ENCODE data around the gene MRPL2. TPM values are rescaled to one million over a fixed set of nuclear protein-coding genes. Genes with fewer than 3 reads are reported as not detected.
A peak's percentile ranks its signal among the peaks of the same experiment; 100 is the strongest.

Gene MRPL2
- total RNA-seq, 1 donor from 2014 or later, result 16.2 TPM

- Histone ChIP-seq H3K4me3 (ENCODE audit: low read length in 3 of 3) (no peak overlapping the region), H3K36me3 (ENCODE audit: control insufficient read depth in 3 of 3, insufficient read depth in 3 of 3, low read length in 3 of 3) (peaks cover 25 to 35% (median 30%) of the 10 kb centered on the region in 3 donors), H3K4me1 (ENCODE audit: control insufficient read depth in 3 of 3, insufficient read depth in 3 of 3, low read length in 3 of 3) (peaks cover 4 to 11% (median 11%) of the 10 kb centered on the region in 3 donors), H3K9me3 (ENCODE audit: control insufficient read depth in 3 of 3, low read length in 3 of 3) (no peaks in the 10 kb centered on the region), H3K9ac (ENCODE audit: low read depth in 1 of 3, low read length in 3 of 3) (no peak overlapping the region), H3K27ac (ENCODE audit: low read depth, low read length) (no peak overlapping the region), H3K27me3 (ENCODE audit: control insufficient read depth in 3 of 3, insufficient read depth in 3 of 3, low read length in 3 of 3) (peaks cover 0 to 23% (median 14%) of the 10 kb centered on the region in 3 donors)
Observed at GRCh38 chr6:43074847-43075669, 15.8 kb upstream of the MRPL2 start.

- no peaks in the 10 kb centered on the region for H3K4me1 ChIP-seq (ENCODE audit: control insufficient read depth in 3 of 3, insufficient read depth in 3 of 3, low read length in 3 of 3)
- no peaks in the 10 kb centered on the region for H3K9me3 ChIP-seq (ENCODE audit: control insufficient read depth in 3 of 3, low read length in 3 of 3)
- H3K9ac ChIP-seq (ENCODE audit: low read depth in 1 of 3, low read length in 3 of 3), result peak overlapping the region in 1 of 3 donors; percentile 16
- peaks cover 42 to 52% (median 48%) of the 10 kb centered on the region in 3 donors for H3K36me3 ChIP-seq (ENCODE audit: control insufficient read depth in 3 of 3, insufficient read depth in 3 of 3, low read length in 3 of 3)
- H3K27me3 ChIP-seq (ENCODE audit: control insufficient read depth in 3 of 3, insufficient read depth in 3 of 3, low read length in 3 of 3), result no peaks in the 10 kb centered on the region
- no peak overlapping the region for H3K4me3 ChIP-seq (ENCODE audit: low read length in 3 of 3)
- H3K27ac ChIP-seq (ENCODE audit: low read depth, low read length), result no peak overlapping the region
Observed at GRCh38 chr6:43070028-43070632, 10.9 kb upstream of the MRPL2 start.

GRCh38 chr6:43062818-43063217 is 3.6 kb upstream of the MRPL2 start:
- H3K4me3 ChIP-seq (ENCODE audit: low read length in 3 of 3), result no peak overlapping the region
- peaks cover 24 to 31% (median 24%) of the 10 kb centered on the region in 3 donors for H3K4me1 ChIP-seq (ENCODE audit: control insufficient read depth in 3 of 3, insufficient read depth in 3 of 3, low read length in 3 of 3)
- H3K27ac ChIP-seq (ENCODE audit: low read depth, low read length), result no peak overlapping the region
- H3K9me3 ChIP-seq (ENCODE audit: control insufficient read depth in 3 of 3, low read length in 3 of 3), result no peaks in the 10 kb centered on the region
- H3K27me3 ChIP-seq (ENCODE audit: control insufficient read depth in 3 of 3, insufficient read depth in 3 of 3, low read length in 3 of 3), result no peaks in the 10 kb centered on the region
- H3K36me3 ChIP-seq (ENCODE audit: control insufficient read depth in 3 of 3, insufficient read depth in 3 of 3, low read length in 3 of 3), result peaks cover 27 to 41% (median 40%) of the 10 kb centered on the region in 3 donors
- no peak overlapping the region for H3K9ac ChIP-seq (ENCODE audit: low read depth in 1 of 3, low read length in 3 of 3)

GRCh38 chr6:43061861-43062260 is 2.6 kb upstream of the MRPL2 start:
- H3K36me3 ChIP-seq (ENCODE audit: control insufficient read depth in 3 of 3, insufficient read depth in 3 of 3, low read length in 3 of 3), result peaks cover 29 to 44% (median 42%) of the 10 kb centered on the region in 3 donors
- H3K27ac ChIP-seq (ENCODE audit: low read depth, low read length), result no peak overlapping the region
- no peaks in the 10 kb centered on the region for H3K27me3 ChIP-seq (ENCODE audit: control insufficient read depth in 3 of 3, insufficient read depth in 3 of 3, low read length in 3 of 3)
- H3K9me3 ChIP-seq (ENCODE audit: control insufficient read depth in 3 of 3, low read length in 3 of 3), result no peaks in the 10 kb centered on the region
- H3K4me3 ChIP-seq (ENCODE audit: low read length in 3 of 3), result no peak overlapping the region
- no peak overlapping the region for H3K9ac ChIP-seq (ENCODE audit: low read depth in 1 of 3, low read length in 3 of 3)
- H3K4me1 ChIP-seq (ENCODE audit: control insufficient read depth in 3 of 3, insufficient read depth in 3 of 3, low read length in 3 of 3), result peaks cover 24 to 34% (median 27%) of the 10 kb centered on the region in 3 donors

- no peak overlapping the region for H3K27ac ChIP-seq (ENCODE audit: low read depth, low read length)
- peaks cover 24 to 34% (median 27%) of the 10 kb centered on the region in 3 donors for H3K4me1 ChIP-seq (ENCODE audit: control insufficient read depth in 3 of 3, insufficient read depth in 3 of 3, low read length in 3 of 3)
- peak overlapping the region; percentile 92 to 99 (median 98) for H3K4me3 ChIP-seq (ENCODE audit: low read length in 3 of 3)
- no peaks in the 10 kb centered on the region for H3K9me3 ChIP-seq (ENCODE audit: control insufficient read depth in 3 of 3, low read length in 3 of 3)
- peaks cover 26 to 40% (median 38%) of the 10 kb centered on the region in 3 donors for H3K36me3 ChIP-seq (ENCODE audit: control insufficient read depth in 3 of 3, insufficient read depth in 3 of 3, low read length in 3 of 3)
- peak overlapping the region; percentile 15 to 94 (median 94) for H3K9ac ChIP-seq (ENCODE audit: low read depth in 1 of 3, low read length in 3 of 3)
- H3K27me3 ChIP-seq (ENCODE audit: control insufficient read depth in 3 of 3, insufficient read depth in 3 of 3, low read length in 3 of 3), result no peaks in the 10 kb centered on the region
Observed at GRCh38 chr6:43060755-43061633, 1.8 kb upstream of the MRPL2 start.

- peaks cover 24 to 34% (median 27%) of the 10 kb centered on the region in 3 donors for H3K4me1 ChIP-seq (ENCODE audit: control insufficient read depth in 3 of 3, insufficient read depth in 3 of 3, low read length in 3 of 3)
- H3K9me3 ChIP-seq (ENCODE audit: control insufficient read depth in 3 of 3, low read length in 3 of 3), result no peaks in the 10 kb centered on the region
- H3K4me3 ChIP-seq (ENCODE audit: low read length in 3 of 3), result peak overlapping the region; percentile 92 to 99 (median 98)
- no peaks in the 10 kb centered on the region for H3K27me3 ChIP-seq (ENCODE audit: control insufficient read depth in 3 of 3, insufficient read depth in 3 of 3, low read length in 3 of 3)
- H3K36me3 ChIP-seq (ENCODE audit: control insufficient read depth in 3 of 3, insufficient read depth in 3 of 3, low read length in 3 of 3), result peaks cover 25 to 40% (median 40%) of the 10 kb centered on the region in 3 donors
- H3K9ac ChIP-seq (ENCODE audit: low read depth in 1 of 3, low read length in 3 of 3), result peak overlapping the region; percentile 94 to 98 (median 94)
- peak overlapping the region; percentile 87 for H3K27ac ChIP-seq (ENCODE audit: low read depth, low read length)
Observed at GRCh38 chr6:43060034-43060754, 960 bp upstream of the MRPL2 start.

GRCh38 chr6:43058531-43058930 is 703 bp downstream of the MRPL2 start:
- peak overlapping the region; percentile 93 to 99 (median 97) for H3K9ac ChIP-seq (ENCODE audit: low read depth in 1 of 3, low read length in 3 of 3)
- H3K4me3 ChIP-seq (ENCODE audit: low read length in 3 of 3), result peak overlapping the region; percentile 94 to 99 (median 98)
- H3K4me1 ChIP-seq (ENCODE audit: control insufficient read depth in 3 of 3, insufficient read depth in 3 of 3, low read length in 3 of 3), result peaks cover 30 to 39% (median 33%) of the 10 kb centered on the region in 3 donors
- peaks cover 22 to 30% (median 29%) of the 10 kb centered on the region in 3 donors for H3K36me3 ChIP-seq (ENCODE audit: control insufficient read depth in 3 of 3, insufficient read depth in 3 of 3, low read length in 3 of 3)
- no peaks in the 10 kb centered on the region for H3K9me3 ChIP-seq (ENCODE audit: control insufficient read depth in 3 of 3, low read length in 3 of 3)
- H3K27ac ChIP-seq (ENCODE audit: low read depth, low read length), result peak overlapping the region; percentile 87
- H3K27me3 ChIP-seq (ENCODE audit: control insufficient read depth in 3 of 3, insufficient read depth in 3 of 3, low read length in 3 of 3), result no peaks in the 10 kb centered on the region

GRCh38 chr6:43055966-43056365 is 3.3 kb downstream of the MRPL2 start:
- Histone ChIP-seq H3K27me3 (ENCODE audit: control insufficient read depth in 3 of 3, insufficient read depth in 3 of 3, low read length in 3 of 3) (no peaks in the 10 kb centered on the region), H3K4me3 (ENCODE audit: low read length in 3 of 3) (no peak overlapping the region), H3K4me1 (ENCODE audit: control insufficient read depth in 3 of 3, insufficient read depth in 3 of 3, low read length in 3 of 3) (peaks cover 34 to 54% (median 42%) of the 10 kb centered on the region in 3 donors), H3K9ac (ENCODE audit: low read depth in 1 of 3, low read length in 3 of 3) (no peak overlapping the region), H3K9me3 (ENCODE audit: control insufficient read depth in 3 of 3, low read length in 3 of 3) (no peaks in the 10 kb centered on the region), H3K27ac (ENCODE audit: low read depth, low read length) (no peak overlapping the region), H3K36me3 (ENCODE audit: control insufficient read depth in 3 of 3, insufficient read depth in 3 of 3, low read length in 3 of 3) (peaks cover 15 to 20% (median 18%) of the 10 kb centered on the region in 3 donors)
